GM18909 (cell line): ENCODE results near the gene MICU2.

Experiments
- ATAC-seq: cut with Tn5 transposase; IDR thresholded peaks from one replicate; pipeline ENCODE4 v1.9.1; 2021; ENCODE audit warnings: mild to moderate bottlenecking; ENCODE audit not compliant: unreplicated experiment, poor library complexity

MICU2 gene

DNA sequence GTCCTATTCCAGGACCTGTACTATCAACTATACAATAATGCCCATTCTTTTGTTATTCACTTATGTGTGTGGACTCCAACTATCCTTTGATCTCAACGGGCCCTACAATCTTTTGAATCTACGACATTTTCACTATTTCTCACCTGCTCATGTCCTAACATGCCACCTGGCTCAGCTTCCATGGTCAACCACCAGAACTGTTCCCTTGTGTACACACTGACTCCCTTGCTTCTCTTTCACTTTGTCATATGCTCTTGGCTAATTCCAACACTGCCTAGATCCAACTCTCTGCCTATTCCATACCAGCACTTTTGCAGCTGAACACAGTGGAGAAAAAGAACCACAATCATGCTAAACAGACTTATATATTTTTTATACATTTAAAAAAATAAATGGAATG, 53.1 kb downstream of the MICU2 start:
- no peak for ATAC-seq

DNA sequence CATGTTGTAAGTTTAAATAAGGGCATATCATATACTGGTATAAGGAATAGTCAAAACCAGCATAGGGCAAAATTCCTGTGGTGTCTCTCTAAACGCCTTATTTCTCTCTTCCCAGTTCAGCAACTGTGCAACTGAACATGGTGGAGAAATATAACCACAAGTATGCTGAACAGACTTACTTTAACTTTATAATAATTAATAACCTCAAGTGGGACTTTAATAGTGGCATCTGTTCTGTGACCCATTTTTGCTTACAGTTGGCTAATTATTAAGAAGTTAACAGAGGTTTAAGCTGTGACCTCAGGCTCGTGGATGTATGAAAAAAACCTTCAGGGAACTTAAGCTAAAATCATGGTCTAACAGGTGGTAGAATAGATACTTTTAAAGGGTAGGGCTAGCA, 54.3 kb downstream of the MICU2 start:
- no peak for ATAC-seq

DNA sequence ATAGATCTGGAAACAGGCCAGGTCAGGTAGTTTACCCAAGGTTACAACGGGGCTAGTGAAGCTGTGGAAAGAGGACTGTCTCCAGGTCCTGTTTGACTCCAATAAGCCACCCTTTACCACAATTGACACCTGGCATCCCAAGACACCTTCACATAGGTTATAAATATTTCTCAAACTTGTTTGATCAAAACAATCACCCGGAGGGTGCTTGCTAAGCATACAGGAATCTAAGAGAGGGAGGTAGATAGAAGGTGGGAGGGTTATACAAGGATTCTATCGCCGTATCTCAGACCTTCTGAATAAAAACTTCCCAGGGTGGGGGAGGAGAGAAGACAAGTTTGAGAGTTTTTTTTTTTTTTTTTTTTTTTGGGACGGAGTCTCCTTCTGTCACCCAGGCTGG, 55.4 kb downstream of the MICU2 start:
- ATAC-seq: no peak

DNA sequence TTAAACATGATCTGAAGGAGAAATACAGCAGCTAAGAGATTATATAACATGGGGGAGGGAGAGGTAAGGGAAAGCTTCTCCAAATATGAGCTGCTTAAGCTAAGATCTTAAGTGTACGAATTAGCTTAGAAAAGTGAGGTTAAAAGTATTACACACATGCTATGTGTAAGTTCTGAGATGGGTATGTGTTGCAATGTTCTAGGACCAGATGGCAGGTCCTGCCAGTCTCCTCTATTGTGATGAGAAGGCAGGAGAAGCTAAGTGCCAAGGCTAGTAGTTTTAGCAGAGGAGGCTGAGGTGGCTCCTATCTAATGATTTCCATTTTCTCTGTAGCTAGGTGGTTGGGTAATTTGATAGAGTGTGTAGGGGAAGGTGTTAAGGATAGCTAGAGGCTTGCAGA, 57.6 kb downstream of the MICU2 start:
- no peak for ATAC-seq

DNA sequence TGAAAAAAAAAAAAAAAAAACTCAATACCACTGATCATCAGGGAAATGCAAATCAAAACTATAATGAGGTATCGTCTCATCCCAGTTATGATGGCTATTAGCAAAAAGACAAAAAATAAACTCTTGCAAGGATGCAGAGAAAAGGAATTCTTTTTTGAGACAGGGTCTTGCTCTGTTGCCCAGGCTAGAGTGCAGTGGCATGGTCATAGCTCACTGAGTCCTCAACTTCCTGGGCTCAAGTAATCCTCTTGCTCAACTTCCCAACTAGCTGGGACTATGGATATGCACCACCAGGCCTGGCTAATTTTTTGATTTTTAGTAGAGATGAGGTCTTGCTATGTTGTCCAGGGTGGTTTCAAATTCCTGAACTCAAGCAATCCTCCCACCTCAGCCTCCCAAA, 59.5 kb downstream of the MICU2 start:
- ATAC-seq: no peak

DNA sequence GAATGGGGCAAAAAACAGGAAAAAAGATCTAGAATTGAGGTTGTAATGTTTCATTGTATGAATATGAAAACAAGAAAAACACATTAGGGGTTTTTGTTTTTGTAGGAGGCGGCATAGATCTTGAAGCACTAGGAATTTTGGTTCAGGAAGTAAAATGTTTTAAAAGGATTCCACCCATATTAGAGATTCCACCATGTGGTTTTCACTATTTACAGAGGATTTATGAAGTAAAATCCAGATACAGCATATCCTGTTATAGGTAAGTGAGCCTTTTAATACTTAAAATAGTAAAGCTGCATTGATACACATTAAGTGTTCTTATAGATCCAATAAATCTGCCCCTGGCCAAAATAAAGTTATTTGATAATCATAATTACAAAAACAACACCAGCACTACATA, 61.4 kb downstream of the MICU2 start:
- no peak for ATAC-seq

DNA sequence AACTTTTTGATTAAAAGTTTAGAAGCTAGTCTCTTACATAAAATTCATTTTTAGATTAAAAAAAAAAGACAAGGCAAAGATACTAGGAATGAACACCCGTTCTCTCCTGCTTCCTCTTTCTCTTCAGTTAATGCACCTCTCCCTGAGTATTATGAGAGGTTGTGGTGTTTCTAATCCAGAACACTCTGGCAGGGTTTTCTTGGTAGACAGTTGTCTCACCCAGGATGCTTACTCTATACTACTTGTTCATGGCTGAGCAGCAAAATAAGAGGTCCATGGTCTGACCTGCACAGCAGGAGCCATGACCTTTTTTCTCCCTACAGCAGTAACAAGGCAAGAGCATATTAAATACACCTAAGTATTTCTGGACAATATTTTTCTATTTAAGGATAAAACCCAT, 62.0 kb downstream of the MICU2 start:
- no peak for ATAC-seq

DNA sequence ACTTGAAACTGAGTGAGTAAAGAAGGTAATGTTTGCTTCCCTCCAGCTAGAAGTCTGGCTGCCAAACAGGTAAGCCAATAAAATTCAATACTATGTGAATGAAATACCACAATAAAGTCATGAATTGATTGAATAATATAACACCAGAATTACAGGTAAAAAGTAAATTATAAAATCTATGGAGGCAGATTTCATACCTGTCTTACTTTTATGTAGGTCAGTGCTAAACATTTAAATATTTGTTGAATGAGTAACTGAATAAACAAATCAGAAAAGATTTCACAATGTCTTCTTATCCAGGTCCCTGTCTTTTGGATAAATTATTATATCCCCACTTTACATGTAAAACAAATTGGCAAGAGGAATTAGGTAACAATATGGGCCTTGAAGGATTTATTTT, 62.7 kb downstream of the MICU2 start:
- ATAC-seq: no peak

DNA sequence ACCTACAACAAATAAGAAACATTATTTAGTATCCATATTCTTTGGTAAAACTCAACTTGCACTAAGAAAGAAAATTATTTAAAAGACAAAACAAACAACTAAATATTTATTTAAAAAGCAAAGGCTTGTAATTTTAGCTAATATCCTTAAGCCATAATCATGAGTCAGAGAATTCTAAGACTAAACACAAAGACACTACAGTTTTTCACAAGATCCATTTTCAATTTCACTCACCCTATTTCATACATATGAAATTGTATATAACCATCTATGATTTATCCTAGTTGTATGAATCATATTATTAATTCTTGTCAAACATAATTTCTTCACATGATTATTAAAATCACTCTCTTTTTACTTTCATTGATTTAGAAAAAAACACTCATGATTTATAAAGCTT, 64.3 kb downstream of the MICU2 start:
- ATAC-seq: no peak

DNA sequence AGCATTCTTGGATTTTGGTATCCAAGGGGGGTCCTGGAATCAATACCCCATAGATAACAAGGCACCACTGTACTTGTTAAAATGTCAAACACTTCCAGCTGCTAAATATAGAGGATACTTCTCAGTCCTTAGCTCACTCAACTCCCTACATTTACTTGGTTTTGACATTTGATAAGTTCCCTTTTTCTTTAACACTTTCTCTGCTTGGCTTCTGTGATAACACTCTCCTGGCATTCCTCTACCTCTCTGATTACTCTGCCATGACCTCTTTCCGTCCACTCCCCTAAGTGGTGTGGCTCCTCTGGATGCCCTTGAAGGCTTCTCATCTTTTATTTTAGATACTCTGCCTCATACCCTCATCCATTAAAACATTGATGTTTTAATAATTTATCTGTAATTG, 65.2 kb downstream of the MICU2 start:
- ATAC-seq: no peak

DNA sequence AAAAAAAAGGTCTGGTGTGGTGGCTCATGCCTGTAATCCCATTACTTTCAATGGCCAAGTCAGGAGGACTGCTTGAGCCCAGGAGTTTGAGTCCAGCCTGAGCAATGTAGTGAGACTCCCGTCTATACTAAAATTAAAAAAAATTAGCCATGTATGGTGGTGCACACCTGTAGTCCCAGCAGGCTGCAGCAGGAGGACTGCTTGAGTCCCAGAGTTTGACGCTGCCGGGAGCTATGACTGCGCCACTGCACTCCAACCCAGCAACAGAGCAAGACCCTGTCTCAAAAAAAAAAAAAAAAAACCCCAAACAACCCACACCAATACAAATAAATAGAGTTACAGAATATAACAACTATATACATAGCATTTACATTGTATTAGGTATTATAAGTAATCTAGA, 65.7 kb downstream of the MICU2 start:
- no peak for ATAC-seq

DNA sequence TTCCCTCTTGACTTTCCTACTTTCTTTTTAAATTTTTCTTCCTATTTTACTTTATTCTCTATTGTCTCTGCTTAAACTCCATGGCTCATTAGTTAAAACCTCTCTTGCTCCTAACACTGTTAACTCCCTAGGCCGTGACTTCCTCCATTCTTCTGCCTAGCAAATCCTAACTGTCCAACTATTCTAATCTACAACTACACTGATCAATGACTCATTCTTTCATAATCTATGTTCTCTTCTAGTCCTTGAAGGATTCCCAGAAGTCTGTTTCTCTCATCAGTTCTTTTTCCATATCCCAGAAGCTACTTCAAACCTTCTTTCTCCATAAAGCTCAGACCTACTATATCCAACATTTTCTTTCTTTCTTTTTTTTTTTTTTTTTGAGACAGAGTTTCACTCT, 66.9 kb downstream of the MICU2 start:
- no peak for ATAC-seq

DNA sequence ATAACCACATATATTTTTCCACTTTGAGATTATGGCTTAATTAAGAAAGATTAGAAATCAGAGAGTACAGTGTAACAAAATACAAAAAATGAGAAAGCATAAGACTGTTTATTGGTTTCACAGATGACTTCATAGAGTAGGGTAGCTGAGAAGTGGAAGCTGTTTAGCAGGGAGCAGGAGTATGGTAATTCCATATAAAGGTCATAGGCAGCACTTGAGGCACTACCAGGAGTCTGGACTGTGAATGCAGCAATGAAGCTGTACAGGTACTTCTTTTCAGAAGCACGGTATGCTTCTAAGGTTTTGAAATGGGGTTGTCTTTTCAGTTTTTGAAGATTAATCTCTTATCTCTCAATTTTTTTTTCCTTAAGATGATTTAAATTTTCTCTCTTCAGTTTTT, 69.2 kb downstream of the MICU2 start:
- no peak for ATAC-seq

DNA sequence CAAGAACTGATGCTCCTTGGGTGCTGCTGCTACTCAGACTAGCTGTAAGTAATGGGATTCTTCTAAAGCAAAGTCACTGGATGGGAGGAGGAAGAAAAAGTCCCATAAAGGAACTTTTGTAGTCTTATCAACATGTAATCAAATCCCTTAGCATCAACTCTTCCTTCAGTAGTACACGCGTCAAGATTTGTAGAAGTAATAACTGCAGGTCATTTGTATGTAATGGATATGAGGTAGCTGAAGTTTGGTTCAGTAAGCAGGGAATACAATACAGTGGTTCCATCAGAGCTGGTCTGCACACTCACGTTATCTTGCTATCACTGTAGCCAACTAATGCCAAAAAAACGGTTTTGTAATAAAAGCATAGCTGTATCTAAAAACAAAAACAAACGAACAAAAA, 72.5 kb downstream of the MICU2 start:
- no peak for ATAC-seq

DNA sequence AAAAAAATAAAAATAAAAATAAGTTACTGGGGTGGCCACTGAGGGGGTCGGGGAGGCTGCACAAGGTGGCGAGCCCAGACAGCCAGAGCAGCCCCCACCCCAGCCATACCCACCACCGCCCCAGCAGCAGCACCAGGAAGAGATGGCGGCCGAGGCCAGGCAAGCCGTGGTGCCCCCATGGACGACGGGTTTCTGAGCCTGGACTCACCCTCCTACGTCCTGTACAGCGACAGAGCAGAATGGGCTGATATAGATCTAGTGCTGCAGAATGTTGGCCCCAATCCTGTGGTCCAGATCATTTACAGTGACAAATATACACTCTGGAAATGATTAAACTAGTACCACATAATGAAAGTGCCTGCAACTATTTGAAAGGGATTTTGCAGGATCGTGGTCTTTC, 73.3 kb downstream of the MICU2 start:
- no peak for ATAC-seq

DNA sequence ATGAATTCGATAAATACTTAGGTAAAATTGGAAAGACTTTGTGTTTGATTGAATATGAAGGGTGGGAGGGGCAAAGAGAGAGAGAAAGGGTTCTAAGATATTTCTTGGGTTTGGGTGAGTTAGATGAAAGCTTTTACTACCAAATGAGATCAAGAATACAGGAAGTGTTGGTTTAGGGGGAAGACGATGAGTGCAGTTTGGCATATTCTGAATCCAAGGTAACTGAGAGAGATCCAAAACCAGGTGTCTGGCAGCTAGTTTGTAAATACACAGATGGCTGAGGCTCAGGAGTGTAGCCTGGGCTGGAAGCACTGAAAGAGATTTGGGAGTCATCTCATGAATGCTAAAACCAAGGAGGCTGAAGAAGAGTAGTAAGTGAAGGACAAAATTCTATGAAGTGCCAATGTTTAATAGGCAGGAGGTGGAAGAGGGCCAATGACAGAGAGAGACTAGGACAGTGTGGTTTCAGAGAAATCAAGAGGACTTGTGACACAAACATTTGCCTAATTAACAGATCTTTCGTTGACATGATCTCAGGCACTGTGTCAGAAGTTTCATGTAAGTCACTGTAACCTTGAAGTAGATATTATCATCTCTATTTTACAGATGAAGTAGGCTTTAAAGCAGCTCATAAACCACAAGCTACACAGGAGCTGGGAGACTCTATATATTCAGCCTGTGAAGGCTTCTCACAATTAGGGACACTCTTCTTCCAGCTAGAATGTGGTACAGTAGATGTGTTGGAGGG, 74.7 kb downstream of the MICU2 start:
- ATAC-seq: no peak

DNA sequence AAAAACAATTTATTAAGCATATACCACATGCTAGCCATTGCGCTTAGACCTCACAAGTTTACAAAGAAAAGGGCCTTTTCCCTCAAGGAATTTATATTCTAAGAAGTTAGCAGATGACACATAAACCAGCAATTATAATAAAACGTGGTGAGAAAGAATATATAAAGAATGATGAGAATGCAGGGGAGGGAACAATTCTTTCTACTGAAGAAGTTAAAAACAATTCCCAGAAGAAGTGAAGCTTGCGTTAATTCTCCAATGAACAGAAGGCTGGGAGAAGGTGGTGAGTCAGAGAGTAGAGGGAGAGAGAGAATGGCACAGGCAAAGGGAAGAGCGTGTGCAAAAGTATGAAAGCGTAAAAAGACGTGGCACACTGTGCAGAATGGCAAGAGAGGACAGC, 75.4 kb downstream of the MICU2 start:
- ATAC-seq: no peak

DNA sequence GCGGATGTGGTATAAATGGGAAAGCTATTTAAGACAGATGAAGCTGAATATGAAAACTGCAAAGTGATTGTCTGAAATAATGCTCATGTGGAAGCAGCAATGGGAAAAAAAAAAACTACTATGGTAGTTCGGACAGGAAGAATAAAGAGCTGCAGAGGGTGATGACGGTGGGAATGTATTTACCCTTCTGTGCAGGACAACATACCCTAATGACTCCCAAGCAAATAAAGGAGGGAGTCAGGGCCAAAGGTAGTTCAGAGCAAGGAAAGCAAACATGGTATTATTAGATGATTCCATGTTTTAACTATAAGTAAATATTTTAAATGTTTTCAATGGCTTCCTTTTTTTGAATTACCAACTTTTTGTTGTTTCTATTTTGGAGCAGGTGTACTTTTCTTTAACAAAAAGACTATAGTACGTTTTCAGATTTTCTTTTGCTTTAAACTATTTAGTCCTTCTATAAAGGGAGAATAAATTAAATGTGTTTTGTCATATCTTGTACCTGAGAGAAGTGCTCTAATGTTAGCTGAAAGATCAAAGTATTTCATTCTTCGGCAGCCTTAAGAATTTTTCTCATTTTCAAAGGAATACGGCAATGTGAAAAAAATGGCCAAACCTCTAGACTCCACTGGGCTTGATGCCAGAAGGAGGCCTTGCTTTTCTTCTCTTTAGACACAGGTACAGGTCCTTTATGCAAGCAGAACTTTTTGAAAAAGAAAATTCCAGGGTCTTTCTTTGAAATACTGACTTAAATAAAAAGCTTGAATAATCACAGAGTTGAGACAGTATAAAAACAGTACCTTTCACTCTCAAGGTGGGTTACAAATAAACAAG, 77.0 kb downstream of the MICU2 start:
- no peak for ATAC-seq

DNA sequence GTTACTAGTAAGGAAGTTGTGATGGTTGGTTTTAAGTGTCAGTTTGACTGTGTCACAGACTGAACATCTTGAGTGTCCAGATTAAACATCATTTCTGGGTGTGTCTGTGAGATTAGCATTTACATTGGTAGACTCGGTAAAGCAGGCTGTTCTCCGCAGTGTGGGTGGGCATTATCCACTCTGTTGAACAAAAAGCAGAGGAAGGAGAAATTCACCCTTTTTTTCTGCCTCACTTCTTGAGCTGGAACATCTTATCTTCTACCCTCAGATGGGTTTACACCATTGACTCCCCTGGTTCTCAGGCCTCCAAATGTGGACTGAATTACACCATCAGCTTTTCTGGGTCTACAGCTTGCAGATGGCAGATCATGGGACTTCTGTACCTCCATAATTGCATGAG, 81.1 kb downstream of the MICU2 start:
- ATAC-seq: no peak

DNA sequence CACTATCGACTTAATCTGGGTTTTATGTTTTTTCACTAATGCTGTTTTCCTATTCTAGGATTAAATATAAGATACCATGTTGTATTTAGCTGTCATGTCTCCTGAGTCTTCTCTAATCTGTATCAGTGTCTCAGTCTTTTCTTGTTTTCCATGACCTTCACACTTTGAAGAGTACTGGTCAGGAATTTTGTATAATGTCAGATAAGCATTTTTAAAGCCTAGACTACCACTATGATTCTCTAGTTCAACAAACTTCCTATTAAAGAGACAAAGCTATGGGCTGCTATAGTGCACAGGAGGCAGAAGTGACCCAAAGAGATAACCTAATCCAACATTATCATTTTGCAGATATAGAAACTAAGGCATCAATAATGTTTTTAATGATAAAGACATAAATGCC, 81.8 kb downstream of the MICU2 start:
- no peak for ATAC-seq

DNA sequence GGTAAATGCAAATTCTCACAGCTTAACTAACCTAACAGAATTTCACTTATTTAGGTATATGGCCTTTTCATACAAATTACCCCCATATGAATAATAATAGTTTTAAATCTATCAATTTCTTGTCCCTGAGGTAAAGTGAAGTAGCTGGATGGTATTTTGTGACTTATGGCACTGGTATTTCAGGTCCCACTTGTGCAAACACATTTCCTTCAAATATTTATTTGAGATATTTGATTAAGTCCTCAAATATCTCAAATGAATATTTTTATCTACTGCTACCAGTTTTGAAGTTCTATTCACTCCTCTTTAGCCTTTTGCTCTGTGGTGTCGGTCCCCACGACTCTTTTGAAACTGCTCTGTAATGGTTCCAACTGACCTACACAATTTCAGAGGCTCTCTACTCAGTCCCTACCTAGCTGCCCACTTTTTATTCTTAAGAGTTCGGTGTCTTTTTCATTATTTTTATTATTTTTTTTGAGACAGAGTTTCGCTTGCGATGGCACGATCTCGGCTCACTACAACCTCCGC, 85.3 kb downstream of the MICU2 start:
- no peak for ATAC-seq

DNA sequence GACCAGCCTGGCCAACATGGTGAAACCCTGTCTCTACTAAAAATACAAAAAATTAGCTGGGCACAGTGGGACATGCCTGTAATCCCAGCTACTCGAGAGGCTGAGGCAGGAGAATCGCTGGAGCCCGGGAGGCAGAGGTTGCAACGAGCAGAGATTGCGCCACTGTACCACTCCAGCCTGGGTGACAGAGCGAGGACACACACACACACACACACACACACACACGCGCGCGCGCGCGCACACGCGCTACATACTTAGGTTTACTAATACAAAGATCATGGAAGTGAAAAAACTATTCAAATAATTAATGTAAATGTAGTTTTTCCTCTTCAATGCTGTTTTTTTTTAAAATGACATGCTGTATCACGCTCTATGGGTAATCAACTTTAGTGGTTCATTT, 86.4 kb downstream of the MICU2 start:
- no peak for ATAC-seq
